C4-2B (cell line): ENCODE measurements around the gene CMBL.
"Not testable (repeated sequence)": the region's sequence is repeated elsewhere in the genome, so short reads cannot be mapped to it uniquely, and the experiment has no call there.

Experiments
- H3K27ac ChIP-seq: fragments of 450-650 bp; 2 replicates; pipeline ENCODE4 v1.5.1; 2017
- CTCF ChIP-seq: fragments of 450-650 bp; conservative IDR thresholded peaks from 2 replicates; pipeline ENCODE4 v1.5.1; 2017; ENCODE audit warnings: mild to moderate bottlenecking
- ZFX ChIP-seq: fragments of 450-650 bp; IDR thresholded peaks from 2 replicates; pipeline ENCODE4 v1.6.1; 2017

CMBL gene

GRCh38 chr5:10351919-10352318 is 44.2 kb upstream of the CMBL start:
- no peak overlapping the region for H3K27ac ChIP-seq
- TF ChIP-seq ZFX (no peak), CTCF (no peak)

GRCh38 chr5:10351199-10351905 is 43.6 kb upstream of the CMBL start:
- no peak overlapping the region for H3K27ac ChIP-seq
- TF ChIP-seq CTCF, result no peak

GRCh38 chr5:10348258-10348657 is 40.6 kb upstream of the CMBL start:
- H3K27ac ChIP-seq, result no peak overlapping the region
- no peak for TF ChIP-seq ZFX
- no peak for TF ChIP-seq CTCF

- H3K27ac ChIP-seq, result not testable (repeated sequence)
These were observed 36.9 kb upstream of the CMBL start for GRCh38 chr5:10344461-10345106.

- TF ChIP-seq ZFX (no peak), CTCF (no peak)
- H3K27ac ChIP-seq, result no peak overlapping the region
These were observed 35.8 kb upstream of the CMBL start for GRCh38 chr5:10343486-10343885.

- TF ChIP-seq CTCF (no peak), ZFX (no peak)
- no peak overlapping the region for H3K27ac ChIP-seq
These were observed 32.3 kb upstream of the CMBL start for GRCh38 chr5:10339958-10340357.

GRCh38 chr5:10339058-10339811 is 31.5 kb upstream of the CMBL start:
- no peak overlapping the region for H3K27ac ChIP-seq
- TF ChIP-seq CTCF (no peak), ZFX (no peak)
